ENCODE measurements around the gene CNGB1. TPM values are rescaled to one million over a fixed set of nuclear protein-coding genes. Genes with fewer than 3 reads are reported as not detected.
"Not testable (repeated sequence)": the region's sequence is repeated elsewhere in the genome, so short reads cannot be mapped to it uniquely, and the experiment has no call there.

CNGB1 gene
- total RNA-seq, 2 experiments from 2014 or later = not detected

- ChIA-PET POLR2A (no interaction called here), CTCF (interaction anchor here (0.7 to 2.0 kb wide), 8 partner anchors 8 to 106 kb away, joined by 3 to 6 read pairs (median 3); no protein-coding TSS in a partner anchor)
These were observed 70.9 kb downstream of the CNGB1 start for GRCh38 chr16:57899771-57900661.

- ChIA-PET POLR2A (no interaction called here), CTCF (interaction anchor here (0.6 to 2.0 kb wide), 6 partner anchors 8 to 166 kb away, joined by 3 to 6 read pairs (median 4); no protein-coding TSS in a partner anchor)
These were observed 72.0 kb downstream of the CNGB1 start for GRCh38 chr16:57898961-57899360.

- CTCF ChIA-PET = interaction anchor here (0.7 kb wide), 3 partner anchors 72 to 598 kb away, joined by 3 to 4 read pairs (median 3); no protein-coding TSS in a partner anchor
- POLR2A ChIA-PET = no interaction called here
These were observed 72.9 kb downstream of the CNGB1 start for GRCh38 chr16:57897996-57898395.

DNA sequence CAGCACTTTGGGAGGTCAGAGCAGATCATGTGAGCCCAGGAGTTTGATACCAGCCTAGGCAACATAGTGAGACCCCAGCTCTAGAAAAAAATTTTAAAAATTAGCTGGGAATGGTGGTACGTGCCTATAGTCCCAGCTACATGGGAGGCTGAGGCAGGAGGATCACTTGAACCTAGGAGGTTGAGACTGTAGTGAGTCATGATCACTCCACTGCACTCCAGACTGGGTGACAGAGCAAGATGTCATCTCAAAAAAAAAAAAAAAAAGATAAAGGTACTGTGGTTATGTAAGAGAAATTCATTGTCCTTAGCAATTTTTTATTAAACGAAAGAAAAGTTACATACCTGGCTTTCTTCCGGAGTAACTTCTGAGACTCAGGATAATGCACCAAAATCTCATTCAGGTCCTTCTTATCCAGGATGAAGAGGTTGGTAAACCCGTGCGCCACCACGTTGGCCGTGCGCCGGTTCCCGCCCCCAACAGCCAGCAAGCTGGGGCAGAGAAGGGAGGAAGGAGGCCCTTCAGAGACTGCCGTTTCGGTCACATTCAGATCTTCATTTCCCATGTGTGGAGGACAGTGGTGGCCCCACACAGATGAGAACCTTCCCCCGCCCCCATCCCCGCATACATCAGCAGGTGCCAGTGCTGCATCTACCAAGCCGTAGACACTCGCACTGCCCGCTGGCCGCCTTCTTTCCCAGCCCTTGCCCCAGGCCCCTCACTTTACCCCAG, 73.7 kb downstream of the CNGB1 start:
- ChIA-PET POLR2A (no interaction called here), CTCF (interaction anchor here (0.7 kb wide), 2 partner anchors 71 to 101 kb away, joined by 4 read pairs; no protein-coding TSS in a partner anchor)

- POLR2A ChIA-PET, CTCF ChIA-PET: not testable (repeated sequence)
These were observed 75.8 kb downstream of the CNGB1 start for GRCh38 chr16:57895081-57895547.

GRCh38 chr16:57894390-57895080, 76.4 kb downstream of the CNGB1 start:
- ChIA-PET POLR2A (no interaction called here), CTCF (no interaction called here)

GRCh38 chr16:57893559-57894389, 77.2 kb downstream of the CNGB1 start:
- POLR2A ChIA-PET = no interaction called here
- CTCF ChIA-PET = no interaction called here

GRCh38 chr16:57893217-57893558, 77.7 kb downstream of the CNGB1 start:
- ChIA-PET POLR2A (no interaction called here), CTCF (no interaction called here)

GRCh38 chr16:57892447-57893096, 78.4 kb downstream of the CNGB1 start:
- ChIA-PET POLR2A (no interaction called here), CTCF (interaction anchor here (0.7 to 1.6 kb wide), 4 partner anchors 8 to 136 kb away, joined by 3 to 4 read pairs (median 4); partner anchors contain the start of gene ZNF319)

GRCh38 chr16:57892041-57892440, 78.9 kb downstream of the CNGB1 start:
- POLR2A ChIA-PET = no interaction called here
- CTCF ChIA-PET = interaction anchor here (0.7 to 1.6 kb wide), 4 partner anchors 9 to 136 kb away, joined by 3 to 4 read pairs (median 4); partner anchors contain the start of gene ZNF319

DNA sequence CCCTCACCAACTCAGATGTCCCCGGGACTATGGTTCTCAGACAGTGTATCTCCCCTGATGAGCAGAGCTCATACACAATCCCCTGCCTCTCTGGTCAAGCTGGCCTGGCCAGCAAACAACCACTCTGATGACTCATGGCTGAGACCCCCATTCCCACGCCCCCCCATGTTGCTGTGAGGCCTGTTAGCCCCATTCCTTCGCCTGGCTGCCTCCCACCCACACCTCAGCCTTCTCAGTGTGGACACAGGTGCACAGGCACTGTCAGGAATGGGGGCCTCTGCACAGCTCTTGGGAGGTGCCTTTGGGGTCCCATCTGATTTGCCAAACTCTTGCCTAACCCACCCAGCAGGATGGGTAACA, 80.2 kb downstream of the CNGB1 start:
- POLR2A ChIA-PET = interaction anchor here (0.6 kb wide), 1 partner anchor 10 kb away, joined by 3 read pairs; no protein-coding TSS in a partner anchor
- CTCF ChIA-PET = interaction anchor here (1.3 kb wide), 1 partner anchor 9 kb away, joined by 6 read pairs; no protein-coding TSS in a partner anchor

- ChIA-PET CTCF (interaction anchor here (1.3 kb wide), 1 partner anchor 9 kb away, joined by 6 read pairs; no protein-coding TSS in a partner anchor), POLR2A (interaction anchor here (0.6 kb wide), 1 partner anchor 10 kb away, joined by 3 read pairs; no protein-coding TSS in a partner anchor)
These were observed 80.8 kb downstream of the CNGB1 start for GRCh38 chr16:57889960-57890751.

- CTCF ChIA-PET = no interaction called here
- POLR2A ChIA-PET = no interaction called here
These were observed 81.4 kb downstream of the CNGB1 start for GRCh38 chr16:57889522-57889921.

- CTCF ChIA-PET = no interaction called here
- POLR2A ChIA-PET = no interaction called here
These were observed 81.8 kb downstream of the CNGB1 start for GRCh38 chr16:57889111-57889510.

DNA sequence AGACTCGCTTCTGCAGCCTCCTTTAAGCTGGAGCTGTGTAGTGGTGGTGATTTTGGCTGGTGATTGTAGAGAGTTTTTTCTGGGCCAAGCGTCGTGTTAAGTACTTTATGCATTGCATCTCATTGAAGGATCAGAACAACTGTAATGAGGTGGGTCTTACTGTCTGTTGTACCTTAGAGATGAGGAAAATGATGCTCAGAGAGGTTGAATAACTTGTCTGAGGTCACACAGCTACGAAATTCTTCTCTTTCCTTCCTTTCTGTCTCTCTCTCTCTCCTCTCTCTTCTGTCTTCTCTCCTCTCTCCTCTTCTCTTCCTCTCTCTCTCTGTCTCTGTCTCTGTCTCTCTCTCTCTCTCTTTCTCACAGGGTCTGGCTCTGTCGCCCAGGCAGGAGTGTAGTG, 82.8 kb downstream of the CNGB1 start:
- ChIA-PET CTCF (no interaction called here), POLR2A (no interaction called here)

DNA sequence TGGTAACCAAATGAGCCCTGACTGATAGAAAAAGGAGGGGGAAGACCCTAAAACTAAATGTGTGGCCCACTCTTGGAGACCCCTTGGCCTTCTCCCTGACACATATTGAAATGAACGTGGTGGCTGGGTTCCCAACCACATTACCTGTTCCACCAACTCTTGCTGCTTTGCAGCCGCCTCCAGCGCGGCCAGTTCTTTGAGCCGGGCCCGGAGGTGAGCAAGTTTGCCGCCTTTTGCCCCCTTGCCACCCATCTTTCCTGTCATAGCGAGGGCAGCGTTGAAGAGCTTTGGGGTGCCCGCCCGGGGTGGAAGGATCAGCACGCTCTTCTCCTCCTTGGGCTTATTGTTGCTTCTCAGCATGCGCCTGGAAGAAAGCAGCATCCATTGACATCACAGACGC, 83.2 kb downstream of the CNGB1 start:
- ChIA-PET CTCF (no interaction called here), POLR2A (interaction anchor here (0.6 kb wide), 1 partner anchor 303 kb away, joined by 3 read pairs; no protein-coding TSS in a partner anchor)

DNA sequence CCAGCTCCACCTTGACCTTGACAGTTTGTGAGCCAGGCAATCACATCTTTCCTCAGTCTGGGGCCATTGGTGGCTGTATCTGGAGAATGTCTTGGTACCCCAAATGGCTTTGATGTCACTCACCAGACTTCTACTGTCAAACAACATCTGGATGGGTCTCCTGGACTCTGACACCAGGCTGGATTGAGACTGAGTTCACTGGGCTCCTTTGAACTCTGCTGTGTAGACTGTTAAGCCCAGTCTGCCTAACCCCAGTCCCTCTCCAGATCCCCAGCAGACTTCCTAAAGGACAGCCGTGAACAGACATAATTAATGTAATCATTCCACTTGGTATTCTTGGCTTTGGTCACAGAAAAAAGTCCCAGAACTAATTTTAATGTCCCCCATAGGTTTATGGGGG, 84.5 kb downstream of the CNGB1 start:
- CTCF ChIA-PET = no interaction called here

More for the DNA sequence above, 84.5 kb downstream of the CNGB1 start:
- POLR2A ChIA-PET = no interaction called here
